ENCODE measurements around the gene MOB3A. TPM values are rescaled to one million over a fixed set of nuclear protein-coding genes. Genes with fewer than 3 reads are reported as not detected.
"Not testable (repeated sequence)": the region's sequence is repeated elsewhere in the genome, so short reads cannot be mapped to it uniquely, and the experiment has no call there.

The MOB3A gene
- total RNA-seq, 1 donor from 2014 or later: 15.8 TPM

- FAIRE-seq (no peak), DNase-seq (ENCODE audit: low read depth) (no peak)
- Histone ChIP-seq H3K27me3 (ENCODE audit: control insufficient read depth, insufficient read depth, low read length) (no peaks in the 10 kb centered on the region), H3K36me3 (ENCODE audit: control insufficient read depth, insufficient read depth, low read length) (peaks cover 29% of the 10 kb centered on the region), H3K4me3 (ENCODE audit: low read depth, low read length) (no peak overlapping the region)
- no peak for TF ChIP-seq CTCF (IDR thresholded peaks at IDR 0.05; ENCODE audit: insufficient read depth, low read length, severe bottlenecking)
Observed at GRCh38 chr19:2099937-2100718, 4.0 kb upstream of the MOB3A start.

- Histone ChIP-seq H3K27me3 (ENCODE audit: control insufficient read depth, insufficient read depth, low read length) (no peaks in the 10 kb centered on the region), H3K36me3 (ENCODE audit: control insufficient read depth, insufficient read depth, low read length) (peaks cover 29% of the 10 kb centered on the region), H3K4me3 (ENCODE audit: low read depth, low read length) (no peak overlapping the region)
- no peak for TF ChIP-seq CTCF (IDR thresholded peaks at IDR 0.05; ENCODE audit: insufficient read depth, low read length, severe bottlenecking)
- no peak for FAIRE-seq
- no peak for DNase-seq (ENCODE audit: low read depth)
Observed at GRCh38 chr19:2099054-2099501, 3.0 kb upstream of the MOB3A start.

- no peak for FAIRE-seq
- Histone ChIP-seq H3K27me3 (ENCODE audit: control insufficient read depth, insufficient read depth, low read length) (no peaks in the 10 kb centered on the region), H3K36me3 (ENCODE audit: control insufficient read depth, insufficient read depth, low read length) (peaks cover 19% of the 10 kb centered on the region), H3K4me3 (ENCODE audit: low read depth, low read length) (no peak overlapping the region)
- no peak for DNase-seq (ENCODE audit: low read depth)
- no peak for TF ChIP-seq CTCF (IDR thresholded peaks at IDR 0.05; ENCODE audit: insufficient read depth, low read length, severe bottlenecking)
Observed at GRCh38 chr19:2097886-2098327, 1.8 kb upstream of the MOB3A start.

GRCh38 chr19:2097203-2097885, 1.2 kb upstream of the MOB3A start:
- DNase-seq (ENCODE audit: low read depth): no peak
- no peaks in the 10 kb centered on the region for H3K27me3 ChIP-seq (ENCODE audit: control insufficient read depth, insufficient read depth, low read length)
- peak overlapping the region; percentile 42 for H3K4me3 ChIP-seq (ENCODE audit: low read depth, low read length)
- FAIRE-seq: no peak
- no peak for TF ChIP-seq CTCF (IDR thresholded peaks at IDR 0.05; ENCODE audit: insufficient read depth, low read length, severe bottlenecking)
- H3K36me3 ChIP-seq (ENCODE audit: control insufficient read depth, insufficient read depth, low read length): peaks cover 18% of the 10 kb centered on the region

- FAIRE-seq: no peak
- no peaks in the 10 kb centered on the region for H3K27me3 ChIP-seq (ENCODE audit: control insufficient read depth, insufficient read depth, low read length)
- DNase-seq (ENCODE audit: low read depth): peak; percentile 81
- H3K36me3 ChIP-seq (ENCODE audit: control insufficient read depth, insufficient read depth, low read length): peaks cover 13% of the 10 kb centered on the region
- peak within 1 kb of the TSS; percentile 67 for H3K4me3 ChIP-seq (ENCODE audit: low read depth, low read length)
- peak; percentile 53 for TF ChIP-seq CTCF (IDR thresholded peaks at IDR 0.05; ENCODE audit: insufficient read depth, low read length, severe bottlenecking)
Observed at GRCh38 chr19:2096480-2097202, 515 bp upstream of the MOB3A start, which contains the start of gene IZUMO4. IZUMO4 (plus strand) TSS chr19:2096915; CDS start chr19:2096946, 31 bp downstream.

GRCh38 chr19:2091926-2092525, 4.1 kb downstream of the MOB3A start:
- FAIRE-seq; DNase-seq (ENCODE audit: low read depth); H3K4me3 ChIP-seq (ENCODE audit: low read depth, low read length); H3K36me3 ChIP-seq (ENCODE audit: control insufficient read depth, insufficient read depth, low read length); H3K27me3 ChIP-seq (ENCODE audit: control insufficient read depth, insufficient read depth, low read length): not testable (repeated sequence)

All from bronchial epithelial cell (primary cell).